ENCODE measurements around the gene ABHD17A. TPM values are rescaled to one million over a fixed set of nuclear protein-coding genes. Genes with fewer than 3 reads are reported as not detected.
"Not testable (repeated sequence)": the region's sequence is repeated elsewhere in the genome, so short reads cannot be mapped to it uniquely, and the experiment has no call there.

ABHD17A gene
- total and polyA plus RNA-seq, 2 of the 8 experiments (the other 6 are each of a cell fraction or from before 2014, with no cell fraction given) = 41.2 to 87.4 TPM

GRCh38 chr19:1879982-1880381 is 5.3 kb downstream of the ABHD17A start:
- H3K14ac ChIP-seq (ENCODE audit: insufficient read length); H3K18ac ChIP-seq (ENCODE audit: extremely low read depth, low read length); H4K5ac ChIP-seq (ENCODE audit: insufficient read length, low read depth, low read length); H2AFZ ChIP-seq (ENCODE audit: low read length); H4K91ac ChIP-seq (replicated peaks; ENCODE audit: insufficient read length, low read length); H3K36me3 ChIP-seq (ENCODE audit: control insufficient read depth in 2 of 4, insufficient read depth in 4 of 4, low read length in 3 of 4); H3K27ac ChIP-seq (ENCODE audit: low read depth, low read length); H3K4ac ChIP-seq (replicated peaks; ENCODE audit: insufficient read length, low read depth, low read length); H3K4me3 ChIP-seq (ENCODE audit: extremely low read depth in 1 of 4, insufficient read depth in 2 of 4, low read depth in 3 of 4, low read length in 4 of 4); H2BK20ac ChIP-seq (ENCODE audit: low read length); H2BK5ac ChIP-seq (ENCODE audit: low read depth, low read length); H2AK5ac ChIP-seq (ENCODE audit: low read depth, low read length); DNase-seq (ENCODE audit: low read depth in 1 of 2, low spot score in 2 of 2); H3K23ac ChIP-seq (ENCODE audit: insufficient read length); H3K4me2 ChIP-seq (ENCODE audit: insufficient read depth in 1 of 2, low read depth in 2 of 2, low read length in 2 of 2); H3K27me3 ChIP-seq (replicated peaks in 1 of 4; ENCODE audit: control insufficient read depth in 3 of 4, extremely low read depth in 1 of 4, insufficient read depth in 3 of 4, low read length in 3 of 4); H2BK120ac ChIP-seq (replicated peaks; ENCODE audit: low read depth, low read length); H4K8ac ChIP-seq (ENCODE audit: extremely low read depth, insufficient read depth, low read length); FAIRE-seq; H2BK15ac ChIP-seq (ENCODE audit: low read length); CTCF ChIA-PET (ENCODE audit: partially characterized antibody); H3K9ac ChIP-seq (replicated peaks in 1 of 4; ENCODE audit: extremely low read depth in 1 of 4, low read depth in 3 of 4, low read length in 3 of 4); H3K9me3 ChIP-seq (ENCODE audit: insufficient read depth in 2 of 2, low read depth in 1 of 2, low read length in 1 of 2); H3K56ac ChIP-seq (replicated peaks; ENCODE audit: insufficient read length, low read depth, low read length); H2BK12ac ChIP-seq (ENCODE audit: low read depth, low read length): not testable (repeated sequence)
- H3K79me2 ChIP-seq (ENCODE audit: control insufficient read depth in 1 of 2, insufficient read depth in 2 of 2, low read length in 2 of 2) = peaks cover 7 to 38% of the 10 kb centered on the region in 2 experiments
- WGBS, 2 experiments (ENCODE audit: extremely low coverage in 1 of 2, insufficient coverage in 1 of 2, insufficient read length in 1 of 2, insufficient replicate concordance in 2 of 2, low coverage in 1 of 2, low lambda C conversion rate in 2 of 2, missing lambda C conversion rate in 1 of 2) = 95% methylated on average over 12 of the region's 17 CpGs; no CpG with 5 or more reads in 1 of the 2 experiments
- peaks cover 13 to 26% of the 10 kb centered on the region in 2 experiments for H4K20me1 ChIP-seq (replicated peaks in 1 of 2; ENCODE audit: control insufficient read depth in 1 of 2, insufficient read depth in 2 of 2, low read length in 2 of 2)
- POLR2A ChIA-PET (ENCODE audit: partially characterized antibody) = interaction anchor here (1.5 kb wide), 1 partner anchor 15 kb away, joined by 3 read pairs; no protein-coding TSS in a partner anchor
- peaks cover 20% of the 10 kb centered on the region for H3K23me2 ChIP-seq (ENCODE audit: low read depth, low read length)
- peaks cover 23% of the 10 kb centered on the region for H3K79me1 ChIP-seq (ENCODE audit: low read depth, low read length)
- H3K4me1 ChIP-seq (replicated peaks in 1 of 4; ENCODE audit: control insufficient read depth in 3 of 4, insufficient read depth in 4 of 4, low read length in 3 of 4) = peaks cover 3 to 14% (median 10%) of the 10 kb centered on the region in 4 experiments; a peak in 6 of 7 replicates

- H3K4me3 ChIP-seq (ENCODE audit: extremely low read depth in 1 of 4, insufficient read depth in 2 of 4, low read depth in 3 of 4, low read length in 4 of 4); H3K9ac ChIP-seq (replicated peaks in 1 of 4; ENCODE audit: extremely low read depth in 1 of 4, low read depth in 3 of 4, low read length in 3 of 4); H4K5ac ChIP-seq (ENCODE audit: insufficient read length, low read depth, low read length); CTCF ChIA-PET (ENCODE audit: partially characterized antibody); H2BK5ac ChIP-seq (ENCODE audit: low read depth, low read length); H4K91ac ChIP-seq (replicated peaks; ENCODE audit: insufficient read length, low read length); H3K4me2 ChIP-seq (ENCODE audit: insufficient read depth in 1 of 2, low read depth in 2 of 2, low read length in 2 of 2); POLR2A ChIA-PET (ENCODE audit: partially characterized antibody); FAIRE-seq; H2AFZ ChIP-seq (ENCODE audit: low read length); H3K36me3 ChIP-seq (ENCODE audit: control insufficient read depth in 2 of 4, insufficient read depth in 4 of 4, low read length in 3 of 4); H2BK15ac ChIP-seq (ENCODE audit: low read length); H2BK120ac ChIP-seq (replicated peaks; ENCODE audit: low read depth, low read length); H3K18ac ChIP-seq (ENCODE audit: extremely low read depth, low read length); H3K4ac ChIP-seq (replicated peaks; ENCODE audit: insufficient read length, low read depth, low read length); H3K27ac ChIP-seq (ENCODE audit: low read depth, low read length); H2AK5ac ChIP-seq (ENCODE audit: low read depth, low read length); H3K14ac ChIP-seq (ENCODE audit: insufficient read length); H3K56ac ChIP-seq (replicated peaks; ENCODE audit: insufficient read length, low read depth, low read length); H4K8ac ChIP-seq (ENCODE audit: extremely low read depth, insufficient read depth, low read length); H3K23ac ChIP-seq (ENCODE audit: insufficient read length); H2BK12ac ChIP-seq (ENCODE audit: low read depth, low read length); DNase-seq (ENCODE audit: low read depth in 1 of 2, low spot score in 2 of 2); H2BK20ac ChIP-seq (ENCODE audit: low read length); H3K9me3 ChIP-seq (ENCODE audit: insufficient read depth in 2 of 2, low read depth in 1 of 2, low read length in 1 of 2); H3K27me3 ChIP-seq (replicated peaks in 1 of 4; ENCODE audit: control insufficient read depth in 3 of 4, extremely low read depth in 1 of 4, insufficient read depth in 3 of 4, low read length in 3 of 4): not testable (repeated sequence)
- Histone ChIP-seq H3K79me1 (ENCODE audit: low read depth, low read length) (peaks cover 15% of the 10 kb centered on the region), H4K20me1 (replicated peaks in 1 of 2; ENCODE audit: control insufficient read depth in 1 of 2, insufficient read depth in 2 of 2, low read length in 2 of 2) (peaks cover 6 to 20% of the 10 kb centered on the region in 2 experiments), H3K4me1 (replicated peaks in 1 of 4; ENCODE audit: control insufficient read depth in 3 of 4, insufficient read depth in 4 of 4, low read length in 3 of 4) (peaks cover 0 to 12% (median 8%) of the 10 kb centered on the region in 4 experiments; a peak in 6 of 7 replicates), H3K23me2 (ENCODE audit: low read depth, low read length) (peaks cover 14% of the 10 kb centered on the region), H3K79me2 (ENCODE audit: control insufficient read depth in 1 of 2, insufficient read depth in 2 of 2, low read length in 2 of 2) (peaks cover 0 to 38% of the 10 kb centered on the region in 2 experiments; a peak in 3 of 4 replicates)
- 92% methylated on average over 7 of the region's 8 CpGs; no CpG with 5 or more reads in 1 of the 2 experiments for WGBS, 2 experiments (ENCODE audit: extremely low coverage in 1 of 2, insufficient coverage in 1 of 2, insufficient read length in 1 of 2, insufficient replicate concordance in 2 of 2, low coverage in 1 of 2, low lambda C conversion rate in 2 of 2, missing lambda C conversion rate in 1 of 2)
These were observed 6.7 kb downstream of the ABHD17A start for GRCh38 chr19:1878583-1878982.
